GM10847 (cell line): ENCODE results near the gene PRDM15.

ENCODE experiments used
- POLR2A ChIP-seq: IDR thresholded peaks from 2 replicates; pipeline ENCODE4 v1.6.1; 2011; ENCODE audit not compliant: insufficient read length; ENCODE audit errors: extremely low read depth

Gene PRDM15

DNA sequence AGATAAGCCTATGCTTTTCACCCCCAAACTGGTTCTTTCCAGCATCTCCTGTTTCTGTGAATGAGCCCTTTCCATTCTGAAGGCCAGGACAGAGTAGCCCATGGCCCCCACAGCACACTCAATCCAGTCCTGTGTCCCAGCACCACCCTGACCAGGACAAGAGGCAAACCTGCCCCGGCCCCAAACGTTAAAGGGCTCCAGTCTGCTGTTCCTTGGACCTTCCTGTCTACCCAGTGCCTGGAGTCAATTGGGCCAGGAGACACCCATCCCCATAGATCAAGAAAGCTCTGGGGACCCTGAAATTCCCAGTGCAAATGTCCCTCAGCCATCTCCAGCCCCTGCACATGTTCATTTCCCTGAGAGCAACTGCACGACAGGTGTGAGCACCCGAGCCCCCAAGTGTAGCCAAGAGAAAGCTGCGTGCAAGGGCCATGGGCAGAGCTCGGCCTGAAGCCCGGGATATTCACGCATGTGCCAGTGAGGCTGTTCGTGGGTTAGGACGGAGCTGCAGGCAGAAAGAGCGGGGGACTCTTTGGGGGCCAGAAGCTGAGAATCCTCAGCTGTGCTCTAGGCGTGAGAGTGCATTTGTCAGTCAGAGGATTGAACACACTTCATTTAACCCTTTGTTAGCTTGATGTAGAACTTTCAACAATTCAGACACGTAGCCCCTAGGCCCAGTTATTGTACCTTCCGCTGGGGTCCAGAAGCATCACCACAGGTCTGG lies 108.1 kb downstream of the PRDM15 start:
- TF ChIP-seq POLR2A: no peak

DNA sequence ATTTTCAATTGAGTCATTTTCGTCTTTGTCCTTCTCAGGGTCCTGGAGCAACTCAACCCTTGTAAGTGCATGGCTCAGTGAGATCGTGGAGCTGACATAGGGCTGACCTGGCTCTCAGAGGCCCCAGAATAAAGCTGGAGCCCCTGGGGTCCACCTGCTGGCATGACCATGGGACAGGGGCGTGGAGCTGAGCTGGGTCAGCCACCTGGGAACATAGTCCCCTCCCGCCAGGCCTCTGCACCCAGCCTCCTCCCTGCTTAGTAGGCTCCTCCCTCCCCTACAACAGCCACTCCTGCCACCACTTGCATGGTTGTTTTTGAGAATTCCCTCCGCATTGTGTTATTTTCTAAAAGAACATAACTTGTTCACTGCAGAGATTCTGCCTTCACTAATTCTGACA lies 109.2 kb downstream of the PRDM15 start:
- no peak for TF ChIP-seq POLR2A

DNA sequence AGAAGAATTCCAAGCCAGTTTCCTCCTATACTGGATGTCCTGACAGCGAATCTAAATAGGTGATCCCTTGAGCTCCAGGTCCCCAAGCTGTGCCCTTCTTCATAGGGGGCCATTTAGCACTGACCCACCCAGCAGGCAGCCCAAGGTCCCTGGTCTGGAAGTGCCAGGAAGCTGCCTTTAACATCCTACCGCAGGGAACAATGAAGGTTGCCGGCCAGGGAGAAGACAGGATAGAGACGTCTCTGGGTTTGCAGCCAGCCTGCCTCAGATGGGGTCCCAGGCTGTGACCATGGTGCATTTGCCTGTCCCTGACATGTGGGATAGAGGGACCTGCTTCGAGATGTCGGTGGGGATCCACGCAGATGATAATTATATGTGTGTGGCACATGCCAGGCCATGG lies 109.6 kb downstream of the PRDM15 start:
- TF ChIP-seq POLR2A: no peak

DNA sequence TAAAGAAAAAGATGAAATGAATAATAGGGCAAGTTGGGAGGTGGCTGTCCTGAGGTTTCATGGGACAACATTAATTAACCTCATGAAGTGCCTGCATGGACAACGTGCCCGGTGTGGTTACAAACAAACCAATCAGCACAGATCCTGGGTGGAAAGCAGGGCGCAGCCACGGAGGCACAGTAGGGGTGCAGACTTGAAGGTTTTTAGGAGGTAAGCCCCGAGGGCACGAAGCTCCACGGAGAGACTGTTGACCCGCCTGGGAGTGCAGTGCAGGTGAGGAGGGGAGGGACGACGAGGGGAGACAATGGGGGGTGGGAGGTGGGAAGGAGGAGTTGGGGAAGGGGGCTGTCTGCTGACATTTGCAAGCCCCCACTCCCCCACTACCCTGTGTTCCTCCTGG lies 110.0 kb downstream of the PRDM15 start:
- TF ChIP-seq POLR2A: no peak

DNA sequence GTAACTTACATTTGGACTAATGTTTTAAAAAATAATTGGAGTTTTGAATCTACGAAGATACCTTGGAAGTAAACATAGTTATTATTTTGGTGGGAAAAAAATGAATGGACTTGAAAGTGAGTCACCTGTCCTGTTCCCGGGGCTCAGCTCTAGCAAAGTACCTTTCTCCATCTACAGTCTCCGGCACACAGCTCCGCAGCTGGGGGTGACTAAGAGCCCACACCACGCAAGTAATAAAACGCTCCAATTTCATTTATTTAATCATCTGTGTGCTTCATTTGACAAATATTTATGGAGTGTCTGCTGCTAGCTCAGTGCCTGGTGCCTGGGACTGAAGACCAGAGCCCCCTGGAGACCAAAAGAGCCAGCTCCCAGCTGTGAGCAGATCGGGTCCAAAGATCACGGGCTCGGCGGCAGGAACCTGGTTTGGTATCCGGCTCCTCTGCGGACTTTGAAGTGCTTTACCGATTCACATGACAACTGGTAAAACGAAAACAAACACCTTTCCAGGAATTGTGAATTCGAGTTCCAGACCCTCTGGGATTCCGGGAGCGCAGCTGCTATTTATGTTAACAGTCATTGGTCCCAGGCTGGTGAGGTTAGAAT lies 110.6 kb downstream of the PRDM15 start:
- TF ChIP-seq POLR2A: no peak

DNA sequence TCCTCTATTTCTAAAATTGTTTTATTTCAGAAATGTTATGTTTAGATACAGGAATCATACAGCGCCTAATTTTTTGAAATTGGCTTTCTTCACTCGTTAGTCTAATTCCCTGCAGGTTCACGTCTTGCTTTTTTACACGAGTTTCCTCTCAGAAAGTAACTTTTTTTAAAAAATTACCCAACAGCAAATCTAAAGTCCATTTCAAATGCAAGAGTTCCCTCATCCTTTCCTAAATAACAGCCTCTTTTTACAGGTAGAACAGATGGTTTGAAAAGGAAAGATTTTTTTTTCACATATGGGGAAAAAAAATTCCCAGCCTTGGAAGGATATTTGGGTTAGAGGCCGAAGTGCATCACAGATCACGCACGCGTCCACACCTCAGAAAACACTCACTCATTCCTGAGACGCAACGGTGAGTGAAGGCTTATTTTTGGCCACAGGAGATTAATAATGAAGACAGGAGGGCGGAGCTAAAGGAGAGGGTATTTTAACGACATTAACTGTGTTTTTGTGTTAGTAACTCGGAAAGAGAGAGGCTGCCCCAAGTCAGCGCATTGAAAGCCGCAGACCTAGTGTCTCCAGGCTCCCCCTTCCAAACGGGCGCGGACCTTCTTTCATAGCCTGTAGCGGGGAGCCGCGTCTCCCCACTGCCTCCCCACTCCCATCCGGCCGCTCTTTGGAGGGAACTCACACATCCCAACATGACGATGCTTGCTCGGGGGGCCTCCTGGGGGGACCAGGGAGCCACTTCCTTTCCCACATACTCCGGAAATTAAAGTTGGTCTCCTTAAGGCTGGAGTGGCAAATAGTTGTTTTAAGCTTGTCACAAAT lies 111.3 kb downstream of the PRDM15 start:
- no peak for TF ChIP-seq POLR2A

DNA sequence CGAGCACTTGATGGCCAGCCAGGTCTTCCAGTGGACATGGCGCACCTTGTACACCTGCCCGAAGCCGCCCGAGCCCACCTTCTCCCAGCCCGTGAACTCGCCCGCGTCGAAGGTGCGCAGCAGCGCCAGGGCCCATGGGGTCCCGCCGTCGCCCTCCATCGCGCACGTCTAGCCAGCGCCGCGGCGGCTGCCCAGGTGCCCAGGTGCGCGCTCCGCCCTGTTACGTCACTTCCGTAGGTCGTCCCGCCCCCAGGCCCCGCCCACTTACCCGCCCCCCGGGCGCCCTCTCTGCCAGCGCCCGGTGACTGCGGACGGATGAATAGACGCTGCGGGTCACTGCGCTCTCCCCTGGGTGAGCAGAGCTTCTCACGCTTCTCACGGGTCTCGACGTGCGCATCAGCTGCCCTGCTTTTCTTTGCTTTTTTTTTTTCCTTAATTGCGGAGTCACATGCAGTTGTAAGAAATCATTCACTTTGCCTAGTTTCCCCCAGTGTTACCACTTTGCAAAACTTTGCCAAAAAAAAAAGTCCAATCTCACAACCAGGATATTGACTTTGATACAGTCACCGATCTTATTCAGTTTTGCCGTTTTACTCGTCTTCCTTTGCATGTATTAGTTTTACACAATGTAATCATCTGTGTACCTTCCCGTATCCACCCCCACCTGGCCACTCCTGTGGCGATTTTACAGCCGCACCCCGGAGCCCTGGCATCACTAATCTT lies 112.1 kb downstream of the PRDM15 start, which contains the start of gene RIPK4:
TSS of gene RIPK4 (minus strand) at position 170 of the 723 bp plus-strand sequence. CDS start at position 159, 11 bp downstream.
- no peak for TF ChIP-seq POLR2A

DNA sequence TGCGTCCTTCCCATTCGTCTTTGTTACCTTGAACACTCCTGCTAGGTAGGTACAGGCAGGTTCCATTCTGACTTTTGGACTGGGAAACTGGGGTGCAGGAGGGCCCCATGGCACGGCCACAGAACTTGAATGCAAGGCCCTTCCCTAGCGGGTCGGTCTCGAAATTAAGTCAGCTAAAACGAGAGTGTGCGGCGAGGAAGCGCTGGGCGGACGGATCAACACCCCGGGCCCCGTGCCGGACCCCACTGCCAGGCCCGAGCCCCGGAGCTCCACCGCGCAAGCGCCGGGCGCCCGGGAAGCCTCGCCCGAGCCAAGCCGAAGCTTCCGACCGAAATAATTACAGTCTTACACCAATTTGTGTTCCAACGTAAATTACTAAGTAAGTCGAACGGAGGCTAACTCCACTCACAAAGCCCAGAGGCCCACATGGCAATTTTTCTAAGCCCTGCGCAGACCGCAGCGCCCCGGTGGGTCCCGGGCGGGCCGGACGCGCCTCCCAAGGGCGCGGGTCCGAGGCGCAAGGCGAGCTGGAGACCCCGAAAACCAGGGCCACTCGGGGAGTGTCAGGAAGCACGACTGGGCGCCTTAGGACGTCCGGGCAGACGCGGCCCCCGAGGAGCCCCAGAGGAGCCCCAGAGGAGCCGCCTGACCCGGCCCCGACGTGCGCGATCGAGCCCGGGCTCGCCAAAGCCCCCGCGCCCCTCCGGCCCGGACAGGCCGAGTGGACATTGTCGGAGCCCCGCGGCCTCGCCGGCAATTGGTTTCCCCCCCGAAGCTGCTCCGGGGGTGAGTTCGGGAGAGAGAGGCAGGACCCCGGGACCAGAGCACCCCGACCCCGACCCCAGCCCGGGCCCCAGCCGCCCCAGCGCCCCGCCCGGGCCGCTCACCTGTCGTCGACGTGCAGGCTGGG lies 112.9 kb downstream of the PRDM15 start:
- TF ChIP-seq POLR2A: no peak

DNA sequence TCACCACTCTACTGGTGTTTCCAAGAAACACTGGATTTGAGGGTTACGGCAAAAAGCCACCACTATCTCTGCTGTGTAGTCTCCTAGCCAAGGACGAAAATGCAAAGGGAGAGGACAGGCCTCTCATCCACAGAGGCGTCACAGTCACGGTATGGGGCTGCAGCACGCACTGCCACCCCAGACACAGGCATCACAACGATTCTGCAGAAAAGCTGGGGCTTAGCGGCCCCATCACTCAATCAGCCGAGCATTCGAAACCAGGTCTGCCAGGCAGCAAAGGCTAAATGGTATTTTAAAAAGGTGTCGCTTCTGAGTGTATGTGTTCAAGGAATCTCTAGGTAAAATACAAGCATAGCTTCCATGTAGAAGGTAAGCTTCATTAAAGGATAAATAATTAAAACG lies 113.7 kb downstream of the PRDM15 start:
- TF ChIP-seq POLR2A: no peak

DNA sequence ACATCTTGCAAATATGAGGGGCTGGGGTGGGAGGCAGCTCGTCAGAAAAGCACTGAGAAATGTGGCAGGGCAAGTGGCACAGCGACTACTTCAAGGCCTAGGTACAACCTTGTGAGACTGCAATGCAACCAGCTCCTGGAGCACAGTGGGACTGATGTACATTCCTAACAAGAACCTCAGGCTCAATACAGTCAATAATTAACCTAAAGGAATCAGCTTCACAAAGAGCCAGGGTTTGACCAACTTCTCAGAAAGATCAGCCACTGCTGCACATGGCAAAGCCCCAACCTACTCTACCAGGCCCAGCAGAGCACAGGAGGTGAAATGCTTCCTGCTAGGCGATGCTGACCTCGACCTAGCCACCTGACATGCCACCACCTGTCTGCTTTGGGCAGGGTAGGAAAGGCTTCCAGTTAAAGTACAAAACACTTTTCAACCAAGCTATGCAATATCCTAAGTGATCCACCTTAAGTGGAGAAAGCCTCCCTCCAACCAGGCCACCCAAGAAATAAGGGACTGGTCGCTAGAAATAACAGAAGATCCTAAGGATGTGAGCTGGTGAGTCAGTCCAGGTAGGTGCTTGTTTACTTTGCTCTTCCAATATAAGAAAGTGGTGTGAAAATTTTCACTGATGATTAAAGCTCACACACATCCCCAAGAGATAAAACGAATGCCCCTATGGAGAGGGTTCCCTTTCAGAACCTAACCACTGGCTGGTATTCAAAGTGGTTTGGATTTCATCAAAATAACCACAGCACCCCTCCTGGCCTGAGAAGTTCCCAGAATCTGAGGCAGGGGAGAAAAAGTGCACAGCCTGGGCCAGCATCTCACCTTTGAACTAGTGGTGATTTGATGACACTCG lies 114.4 kb downstream of the PRDM15 start:
- TF ChIP-seq POLR2A: no peak

DNA sequence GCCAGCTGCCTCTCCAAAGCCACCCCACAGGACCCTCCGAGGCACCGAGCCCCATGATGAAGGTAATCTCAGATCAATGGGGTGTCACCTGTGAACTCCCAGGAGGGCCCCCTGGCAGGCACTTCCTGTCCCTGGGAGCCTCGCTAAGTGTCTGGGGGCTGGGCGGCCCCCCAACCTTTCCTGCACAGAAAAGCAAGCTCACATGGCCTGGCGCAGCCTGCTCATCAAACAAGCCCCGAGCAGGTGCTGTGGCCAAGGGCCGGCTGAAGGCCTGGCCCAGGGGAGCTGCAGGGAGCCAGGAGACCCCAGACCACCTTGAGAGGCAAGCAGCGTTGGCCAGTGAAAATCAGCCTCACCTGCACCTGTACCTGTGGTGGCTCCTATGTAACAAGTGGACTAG lies 115.1 kb downstream of the PRDM15 start:
- TF ChIP-seq POLR2A: no peak

DNA sequence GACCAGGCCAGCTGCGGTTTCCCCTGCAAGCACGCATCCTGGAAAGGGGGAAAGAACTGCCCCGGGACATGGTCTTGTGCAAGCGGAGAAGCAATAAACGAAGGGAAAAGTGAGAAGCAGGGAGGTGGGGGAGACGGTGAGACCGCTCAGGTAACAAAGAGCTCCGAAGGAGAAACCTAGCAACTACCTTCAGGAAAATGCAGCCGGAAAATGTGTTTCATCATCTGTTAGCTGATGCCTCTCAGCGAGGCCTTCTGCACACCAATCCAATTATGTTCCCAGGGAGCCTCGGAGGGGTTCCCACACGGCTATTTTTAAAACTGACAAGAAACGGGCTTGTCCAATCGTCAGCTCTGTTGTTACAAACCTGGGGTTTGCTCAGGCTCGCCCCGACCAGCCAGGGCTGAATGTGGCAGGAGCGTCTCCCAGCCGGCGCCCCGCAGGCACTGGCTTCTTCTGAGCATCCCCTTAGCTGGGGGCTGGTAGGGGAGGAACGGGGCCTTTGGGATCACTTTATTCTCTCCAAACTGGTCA lies 115.7 kb downstream of the PRDM15 start:
- TF ChIP-seq POLR2A: no peak

DNA sequence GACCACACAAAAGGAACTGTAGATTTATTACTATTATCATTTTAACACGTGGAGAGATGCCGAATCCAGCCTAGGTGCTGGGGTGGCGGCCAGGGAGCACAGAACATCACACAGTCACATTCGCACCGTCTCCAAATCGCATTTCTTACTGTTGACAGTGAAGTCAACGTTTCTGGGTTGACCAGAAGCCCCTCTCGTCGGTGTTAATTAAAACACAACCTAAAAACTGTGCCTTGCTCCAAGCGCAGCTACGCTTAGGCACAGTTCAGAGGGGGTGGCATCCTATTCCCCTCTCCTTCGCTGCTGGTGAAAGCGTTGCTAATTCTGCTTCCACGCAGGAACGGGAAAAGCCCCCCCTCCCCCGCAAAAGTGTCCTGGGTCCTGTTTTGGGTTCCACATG lies 116.4 kb downstream of the PRDM15 start:
- TF ChIP-seq POLR2A: no peak
